Left cardiac atrium (tissue), 4 donors: ENCODE results near the gene RAPGEF2. TPM values are rescaled to one million over a fixed set of nuclear protein-coding genes. Genes with fewer than 3 reads are reported as not detected.
"Not testable (repeated sequence)": the region's sequence is repeated elsewhere in the genome, so short reads cannot be mapped to it uniquely, and the experiment has no call there.

Experiments
- ATAC-seq, 2 donors: fragments of 200-7000 bp; cut with Tn5 transposase; one replicate each; pipeline ENCODE4 v1.9.1; 2020; ENCODE audit warnings: mild to moderate bottlenecking in 2 of 2, moderate library complexity in 2 of 2
- DNase-seq: peaks from one replicate; pipeline ENCODE4 v3.0.0-alpha.2; 2020
- intact Hi-C, 2 donors: fragments of 100-400 bp; cut with DNase I; formaldehyde crosslinking; loops; one replicate each; pipeline versions ENCODE4 v1.14.1 to v1.15.1; 2022 to 2023
- long read RNA-seq: library from polyadenylated mRNA; unstranded; transcript quantifications from one replicate; pipeline ENCODE4 v2.0.0, GENCODE V29; 2021
- total RNA-seq, 2 donors: library from RNA; stranded (reverse); fragmentation: NEBNext Ultra II Directional; extraction: Animal tissue kit (Norgen Biotek cat#: 25700); gene quantifications; one replicate each; pipeline ENCODE4 v1.2.1, GENCODE V29; 2021
- donor health status: DM: no; HTN: yes; CAD: no.
- donor health status: DM: no; HTN: yes; CAD: no; lungs with severe emphysema.
- donor health status: DM: yes; HTN: yes; CAD: no.
- donor health status: Dilated cardiomyopathy.

Gene RAPGEF2, protein sequence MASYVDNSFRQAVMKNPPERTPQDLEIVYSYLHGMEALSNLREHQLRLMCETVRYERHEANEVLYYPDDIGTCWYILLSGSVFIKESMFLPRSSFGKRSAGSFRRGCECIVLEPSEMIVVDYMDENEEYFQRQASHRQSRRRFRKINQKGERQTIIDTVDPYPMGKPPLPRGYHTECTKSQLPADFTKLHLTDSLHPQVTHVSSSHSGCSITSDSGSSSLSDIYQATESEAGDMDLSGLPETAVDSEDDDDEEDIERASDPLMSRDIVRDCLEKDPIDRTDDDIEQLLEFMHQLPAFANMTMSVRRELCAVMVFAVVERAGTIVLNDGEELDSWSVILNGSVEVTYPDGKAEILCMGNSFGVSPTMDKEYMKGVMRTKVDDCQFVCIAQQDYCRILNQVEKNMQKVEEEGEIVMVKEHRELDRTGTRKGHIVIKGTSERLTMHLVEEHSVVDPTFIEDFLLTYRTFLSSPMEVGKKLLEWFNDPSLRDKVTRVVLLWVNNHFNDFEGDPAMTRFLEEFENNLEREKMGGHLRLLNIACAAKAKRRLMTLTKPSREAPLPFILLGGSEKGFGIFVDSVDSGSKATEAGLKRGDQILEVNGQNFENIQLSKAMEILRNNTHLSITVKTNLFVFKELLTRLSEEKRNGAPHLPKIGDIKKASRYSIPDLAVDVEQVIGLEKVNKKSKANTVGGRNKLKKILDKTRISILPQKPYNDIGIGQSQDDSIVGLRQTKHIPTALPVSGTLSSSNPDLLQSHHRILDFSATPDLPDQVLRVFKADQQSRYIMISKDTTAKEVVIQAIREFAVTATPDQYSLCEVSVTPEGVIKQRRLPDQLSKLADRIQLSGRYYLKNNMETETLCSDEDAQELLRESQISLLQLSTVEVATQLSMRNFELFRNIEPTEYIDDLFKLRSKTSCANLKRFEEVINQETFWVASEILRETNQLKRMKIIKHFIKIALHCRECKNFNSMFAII (N-terminal part only)
- 10 to 100 TPM; 28.0 to 38.0 TPM for total RNA-seq
- long read RNA-seq, partial matches to known transcripts, result 8 of 13 reads
- long read RNA-seq, other reads (novel, unspliced or antisense), result 5 of 13 reads

DNA sequence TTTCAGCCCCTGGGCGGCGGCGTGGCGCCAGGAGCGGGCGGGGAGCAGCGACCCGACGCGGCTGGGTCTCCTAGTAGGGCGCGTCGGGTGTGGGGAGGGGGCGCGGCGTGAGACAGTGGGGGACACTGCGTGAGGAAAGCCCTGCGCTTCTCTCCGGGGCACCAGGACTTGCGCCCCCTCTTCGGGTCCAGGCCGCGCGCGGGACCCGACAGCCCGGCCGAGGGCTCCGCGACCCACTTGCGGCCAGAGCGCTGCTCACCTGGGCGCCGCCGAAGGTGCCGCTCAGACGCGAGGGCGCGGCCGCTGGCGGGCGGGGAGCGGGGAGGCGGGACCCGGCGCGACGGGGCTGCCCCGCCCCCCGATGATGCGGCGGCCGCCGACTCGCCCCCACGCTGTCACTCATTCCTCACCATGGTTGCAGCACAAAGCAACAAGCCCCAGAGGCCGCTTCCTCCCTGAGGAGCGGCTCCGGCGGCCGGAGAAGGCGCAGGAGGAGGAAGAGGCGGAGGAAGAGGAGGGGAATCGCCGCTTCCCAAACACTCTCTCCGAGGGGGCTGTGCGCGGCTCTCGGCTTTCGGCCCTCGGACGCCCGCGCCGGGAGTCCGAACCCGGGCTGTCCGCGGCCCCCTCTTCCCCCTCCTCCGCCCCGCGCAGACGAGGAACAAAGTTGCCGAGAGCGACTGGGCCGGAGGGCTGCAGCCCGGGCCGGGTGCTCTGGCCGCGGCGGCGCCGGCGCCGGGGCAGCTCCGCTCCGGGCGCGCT, at the start of gene RAPGEF2:
RAPGEF2 (plus strand) TSS at position 458 of the 762 bp plus-strand sequence. CDS start 1,084 bp downstream, outside the sequence.
- intact Hi-C loops, result loop anchor here in 1 of 2 donors (5.0 kb wide), 1 partner anchor 246 kb away; no protein-coding TSS in a partner anchor
- DNase-seq (peak; percentile 94), ATAC-seq (peak; percentile 95 to 97)

DNA sequence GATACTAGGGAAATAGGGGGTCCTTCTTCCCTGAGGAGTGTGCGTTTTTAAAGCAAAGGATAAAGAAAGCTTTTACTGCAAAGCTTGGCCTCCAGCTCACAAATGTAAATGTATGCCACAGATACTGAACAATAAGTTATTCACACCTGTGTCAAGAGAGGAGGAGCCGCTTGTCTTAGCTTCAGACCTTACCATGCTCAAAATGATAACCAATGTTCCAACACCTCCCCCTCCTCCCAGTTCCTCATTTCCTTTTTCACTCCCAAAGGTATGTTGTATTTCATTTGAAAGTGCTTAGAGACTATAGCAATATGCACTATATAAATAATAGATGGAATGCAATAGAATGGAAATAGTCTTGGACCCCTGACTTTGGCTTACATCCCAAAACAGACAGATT, 47.0 kb upstream of the RAPGEF2 start:
- intact Hi-C loops, result no loop called here
- ATAC-seq, result no peak
- DNase-seq, result no peak

DNA sequence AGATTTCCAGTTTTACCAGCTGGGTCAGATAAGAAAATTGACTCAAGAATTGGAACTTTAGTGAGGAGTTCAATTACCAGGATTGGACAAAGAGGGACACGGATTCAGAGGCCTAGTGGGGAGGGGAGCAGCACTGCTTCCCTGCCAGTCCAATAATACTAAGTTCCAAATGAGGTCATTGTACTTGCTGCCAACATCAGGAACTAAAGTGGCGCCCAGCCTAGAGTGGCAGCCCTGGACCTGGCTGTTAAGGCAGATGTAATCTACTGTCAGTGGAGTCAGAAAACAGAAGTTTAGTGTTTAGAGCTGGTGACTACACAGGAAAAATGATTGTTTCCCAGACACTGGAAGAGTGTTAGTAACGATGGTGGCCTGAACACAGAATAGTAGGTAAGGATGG, 42.7 kb upstream of the RAPGEF2 start:
- intact Hi-C loops, result no loop called here
- DNase-seq (peak; percentile 21), ATAC-seq (peak; percentile 92)

- ATAC-seq (no peak), DNase-seq (no peak)
- intact Hi-C loops, result no loop called here
Observed at GRCh38 chr4:159062381-159062780, 40.5 kb upstream of the RAPGEF2 start.

DNA sequence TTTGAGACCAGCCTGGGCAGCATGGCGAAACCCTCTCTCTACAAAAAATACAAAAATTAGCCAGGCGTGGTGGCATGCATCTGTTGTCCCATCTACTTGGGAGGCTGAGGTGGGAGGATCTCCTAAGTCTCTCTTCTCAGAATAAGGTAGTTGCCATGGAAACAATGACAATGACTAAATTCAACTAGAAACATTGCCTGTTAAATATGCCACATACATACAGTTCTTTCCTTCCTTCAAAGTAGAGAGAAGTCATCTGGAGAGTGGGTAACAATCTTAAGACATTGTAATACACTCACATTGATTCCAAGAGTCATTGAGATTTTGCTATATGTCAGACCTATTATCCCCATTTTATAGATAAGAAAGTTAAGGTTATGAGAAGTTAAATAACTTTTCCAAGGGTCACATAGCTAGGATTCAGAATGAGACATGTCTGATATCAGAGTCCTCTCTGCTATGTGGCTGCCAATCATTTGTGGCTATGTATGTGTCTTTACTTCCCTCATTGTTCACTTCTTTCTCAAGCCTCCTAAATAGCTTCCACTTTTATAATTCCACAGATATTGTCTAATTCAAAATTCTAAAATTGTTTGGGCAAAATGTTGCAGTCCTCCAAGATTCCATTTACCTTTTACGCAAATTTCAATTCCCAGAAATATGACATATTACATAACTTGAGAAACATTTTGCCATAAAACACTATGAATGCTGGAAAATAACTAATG, 37.2 kb upstream of the RAPGEF2 start:
- intact Hi-C loops, result no loop called here
- DNase-seq (no peak), ATAC-seq (no peak)

DNA sequence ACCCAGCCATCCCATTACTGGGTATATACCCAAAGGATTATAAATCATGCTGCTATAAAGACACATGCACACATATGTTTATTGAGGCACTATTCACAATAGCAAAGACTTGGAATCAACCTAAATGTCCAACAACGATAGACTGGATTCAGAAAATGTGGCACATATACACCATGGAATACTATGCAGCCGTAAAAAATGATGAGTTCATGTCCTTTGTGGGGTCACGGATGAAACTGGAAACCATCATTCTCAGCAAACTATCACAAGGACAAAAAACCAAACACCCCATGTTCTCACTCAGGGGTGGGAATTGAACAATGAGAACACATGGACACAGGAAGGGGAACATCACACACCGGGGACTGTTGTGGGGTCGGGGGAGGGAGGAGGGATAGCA, 34.7 kb upstream of the RAPGEF2 start:
- DNase-seq, intact Hi-C loops, ATAC-seq: not testable (repeated sequence)

- no peak for DNase-seq
- no peak for ATAC-seq
- intact Hi-C loops, result no loop called here
Observed at GRCh38 chr4:159069922-159070321, 33.0 kb upstream of the RAPGEF2 start.

DNA sequence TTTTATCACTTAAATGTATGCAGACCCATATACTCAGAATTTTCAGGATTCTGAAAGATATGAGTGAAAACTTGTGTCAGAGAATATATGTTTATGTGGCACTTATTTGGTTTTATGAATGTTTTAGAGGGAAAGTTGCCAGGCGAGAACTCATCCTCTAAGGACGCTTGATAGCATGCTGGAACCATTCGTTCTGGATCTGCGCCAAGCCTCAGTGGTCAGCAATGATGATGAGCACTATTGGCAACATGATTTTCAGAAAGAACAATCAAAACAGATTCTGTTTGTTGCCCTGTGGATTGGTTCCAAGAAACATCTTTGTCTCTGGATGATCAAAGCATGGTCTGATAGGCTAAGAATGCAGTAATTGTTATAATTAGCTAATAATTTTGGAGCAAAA, 32.1 kb upstream of the RAPGEF2 start:
- DNase-seq (no peak), ATAC-seq (no peak)
- intact Hi-C loops, result no loop called here

- intact Hi-C loops, result no loop called here
- ATAC-seq (peak in 1 of 2 donors; percentile 37), DNase-seq (no peak)
Observed at GRCh38 chr4:159071178-159071968, 31.5 kb upstream of the RAPGEF2 start.

GRCh38 chr4:159071969-159072765, 30.7 kb upstream of the RAPGEF2 start:
- ATAC-seq (no peak), DNase-seq (no peak)
- intact Hi-C loops, result no loop called here

DNA sequence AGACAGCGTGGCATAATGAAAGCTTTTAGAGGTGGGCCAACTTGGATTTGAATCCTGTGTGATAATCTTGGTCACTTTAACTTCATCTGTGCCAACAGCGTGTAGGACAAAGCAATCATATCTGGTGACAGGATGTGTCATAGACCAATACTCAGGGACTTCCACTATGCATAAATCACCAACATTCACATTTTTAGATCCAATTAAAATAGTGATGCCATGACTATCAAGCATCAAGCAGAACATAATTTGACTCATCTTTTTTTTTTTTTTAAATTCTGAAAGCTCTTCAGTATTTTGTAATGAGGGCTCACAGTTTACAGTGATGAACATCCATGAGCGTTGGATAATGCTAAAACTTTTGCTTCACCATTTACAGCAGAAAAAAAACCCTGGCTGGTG, 27.3 kb upstream of the RAPGEF2 start:
- ATAC-seq (peak; percentile 15 to 43), DNase-seq (no peak)
- intact Hi-C loops, result no loop called here

- ATAC-seq, DNase-seq, intact Hi-C loops: not testable (repeated sequence)
Observed at GRCh38 chr4:159077018-159077417, 25.9 kb upstream of the RAPGEF2 start.

DNA sequence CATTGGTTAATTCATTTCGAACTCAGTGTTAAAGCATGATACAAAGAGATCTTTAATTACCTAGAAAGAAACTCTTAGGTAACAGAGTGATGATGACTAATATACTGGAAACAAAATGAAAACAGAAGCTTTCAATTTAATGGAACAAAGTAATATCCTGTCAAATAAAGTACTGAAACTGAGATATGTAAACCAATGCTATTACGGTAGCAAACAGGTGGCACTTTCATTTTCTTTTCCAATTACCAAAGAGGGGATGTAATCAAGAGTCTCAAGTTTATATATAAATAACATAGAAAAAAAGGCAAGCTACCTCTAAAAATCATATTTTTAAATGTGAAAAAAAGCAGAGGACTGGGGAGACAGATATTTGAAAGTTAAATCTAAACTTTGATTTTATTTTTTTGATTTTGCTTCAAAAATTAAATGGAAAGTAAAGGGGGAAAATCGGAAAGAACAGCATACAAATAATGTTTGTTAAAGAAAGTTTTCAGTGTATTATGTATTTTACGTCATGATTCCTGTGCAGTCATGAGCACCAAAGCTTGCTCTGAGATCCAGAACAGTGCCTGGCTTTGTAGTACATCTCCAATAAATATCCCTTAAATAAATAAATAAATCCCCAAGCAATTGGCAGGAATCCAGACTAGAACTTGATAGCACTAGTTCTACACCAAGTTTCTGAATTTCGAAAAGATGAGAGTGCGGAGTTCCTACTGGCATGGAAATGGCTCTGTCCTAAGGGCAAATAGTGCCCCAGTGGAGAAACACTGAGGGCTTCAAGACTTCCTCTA, 25.0 kb upstream of the RAPGEF2 start:
- DNase-seq (no peak), ATAC-seq (no peak)
- intact Hi-C loops, result no loop called here

GRCh38 chr4:159079074-159079473, 23.8 kb upstream of the RAPGEF2 start:
- intact Hi-C loops, result no loop called here
- no peak for DNase-seq
- no peak for ATAC-seq

GRCh38 chr4:159086606-159087005, 16.3 kb upstream of the RAPGEF2 start:
- no peak for DNase-seq
- intact Hi-C loops, result no loop called here
- ATAC-seq, result no peak

DNA sequence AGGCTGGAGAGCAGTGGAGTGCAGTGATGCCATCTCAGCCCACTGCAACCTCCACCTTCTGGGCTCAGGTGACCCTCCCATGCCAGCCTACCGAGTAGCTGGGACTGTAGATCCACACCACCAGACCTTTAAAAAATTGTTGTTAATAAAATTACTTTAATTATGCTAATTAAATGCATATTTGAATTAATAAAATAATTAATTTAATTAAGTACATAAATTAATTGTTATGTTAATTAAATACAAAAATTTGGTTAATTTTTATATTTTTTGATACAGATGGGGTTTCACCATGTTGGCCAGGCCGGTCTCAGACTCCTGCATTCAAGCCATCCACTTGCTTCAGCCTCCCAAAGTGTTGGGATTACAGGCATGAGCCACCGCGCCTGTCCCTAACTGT, 12.6 kb upstream of the RAPGEF2 start:
- DNase-seq, result no peak
- ATAC-seq, result no peak
- intact Hi-C loops, result no loop called here
